DOHH2 (cell line): ENCODE measurements around the gene STK32C.

Experiments used
- CTCF ChIP-seq: fragments of 200-600 bp; sonication (generic); IDR thresholded peaks from one replicate; pipeline ENCODE4 v1.5.1; 2014; ENCODE audit warnings: antibody characterized with exemption, mild to moderate bottlenecking, low read depth, low read length; ENCODE audit not compliant: poor library complexity, severe bottlenecking
- EZH2phosphoT487 ChIP-seq: fragments of 200-600 bp; sonication (generic); IDR thresholded peaks from 2 replicates; pipeline ENCODE4 v1.6.1; 2017; ENCODE audit warnings: borderline replicate concordance, mild to moderate bottlenecking, antibody characterized with exemption, low read length, moderate library complexity, mixed read lengths

GRCh38 chr10:132319853-132320653 lies 12.3 kb upstream of the STK32C start:
- TF ChIP-seq CTCF (no peak), EZH2phosphoT487 (no peak)
